Keratinocyte (primary cell): ENCODE results near the gene ADGRG1. TPM values are rescaled to one million over a fixed set of nuclear protein-coding genes. Genes with fewer than 3 reads are reported as not detected.
A peak's percentile ranks its signal among the peaks of the same experiment; 100 is the strongest.

Experiments used
- DNase-seq: peaks from one replicate; pipeline ENCODE4 v3.0.0-alpha.2; 2011; ENCODE audit warnings: low read depth, missing footprints, low spot score
- FAIRE-seq: peaks from 2 replicates; lab custom pipeline; 2011; peaks lifted over from hg19 to GRCh38; lab: Jason Lieb, UNC
- H2AFZ ChIP-seq: 2 replicates; pipeline ENCODE4 v1.6.0; 2012; ENCODE audit warnings: low read length, control low read depth, inconsistent platforms; ENCODE audit not compliant: control insufficient read depth
- H3K27ac ChIP-seq: 2 replicates; pipeline ENCODE4 v1.5.1; 2011; ENCODE audit warnings: low read length; ENCODE audit not compliant: control insufficient read depth, insufficient read depth
- H3K27me3 ChIP-seq: 3 replicates; pipeline ENCODE4 v1.6.0; 2011; ENCODE audit warnings: low read length; ENCODE audit not compliant: control insufficient read depth, insufficient read depth; ENCODE audit errors: extremely low read depth
- H3K36me3 ChIP-seq, 2 experiments: 2 replicates in 1 of 2; 3 replicates in 1 of 2; pipeline ENCODE4 v1.5.1; 2011; ENCODE audit warnings: low read length in 2 of 2, mild to moderate bottlenecking in 1 of 2; ENCODE audit not compliant: control insufficient read depth in 2 of 2, insufficient read depth in 2 of 2; ENCODE audit errors: extremely low read depth in 1 of 2
- H3K4me1 ChIP-seq: 3 replicates; pipeline ENCODE4 v1.5.1; 2011; ENCODE audit warnings: low read length; ENCODE audit not compliant: control insufficient read depth, insufficient read depth; ENCODE audit errors: extremely low read depth
- H3K4me2 ChIP-seq: 3 replicates; pipeline ENCODE4 v1.6.0; 2011; ENCODE audit warnings: low read depth, low read length; ENCODE audit not compliant: control insufficient read depth, insufficient read depth; ENCODE audit errors: extremely low read depth
- H3K4me3 ChIP-seq, 3 experiments: fragments of 200-600 bp in 1 of 3; sonication (generic) in 1 of 3; 2 replicates in 2 of 3; 3 replicates in 1 of 3; pipeline ENCODE4 v1.5.1; 2011 to 2016; ENCODE audit warnings: low read length in 3 of 3, mild to moderate bottlenecking in 3 of 3, control low read depth in 2 of 3, inconsistent platforms in 1 of 3, low read depth in 1 of 3, mixed read lengths in 1 of 3, mixed run types in 1 of 3, moderate library complexity in 1 of 3; ENCODE audit not compliant: control insufficient read depth in 2 of 3, insufficient read depth in 2 of 3; ENCODE audit errors: extremely low read depth in 1 of 3
- H3K79me2 ChIP-seq: 2 replicates; pipeline ENCODE4 v1.6.0; 2012; ENCODE audit warnings: low read length; ENCODE audit not compliant: control insufficient read depth, insufficient read depth
- H3K9ac ChIP-seq: 3 replicates; pipeline ENCODE4 v1.6.0; 2011; ENCODE audit warnings: low read length; ENCODE audit not compliant: control insufficient read depth, insufficient read depth; ENCODE audit errors: extremely low read depth
- H3K9me1 ChIP-seq: 3 replicates; pipeline ENCODE4 v1.6.0; 2011; ENCODE audit warnings: low read length; ENCODE audit not compliant: control insufficient read depth, insufficient read depth; ENCODE audit errors: extremely low read depth
- H3K9me3 ChIP-seq: 2 replicates; pipeline ENCODE4 v1.5.1; 2012; ENCODE audit warnings: low read depth, low read length; ENCODE audit not compliant: control insufficient read depth
- H4K20me1 ChIP-seq: 3 replicates; pipeline ENCODE4 v1.6.0; 2011; ENCODE audit warnings: low read length; ENCODE audit not compliant: control insufficient read depth, insufficient read depth; ENCODE audit errors: extremely low read depth
- EZH2 ChIP-seq: IDR thresholded peaks from one replicate; pipeline ENCODE4 v1.6.1; 2012; ENCODE audit warnings: inconsistent platforms, mild to moderate bottlenecking, low read length, moderate library complexity
- dilution Hi-C: fragments of 300-500 bp; cut with MboI; formaldehyde crosslinking; loops from one replicate; pipeline ENCODE4 v1.7.0; 2020; ENCODE audit warnings: low sequenced_read_pairs; ENCODE audit not compliant: extremely low pct_ligation_motif_present
- polyA plus RNA-seq, 5 experiments: library from polyadenylated mRNA; depleted of rRNA in 3 of 5; stranded (reverse) in 3 of 5; stranded (forward) in 1 of 5; unstranded in 1 of 5; fragments of >200 nt; gene quantifications; 1 replicate in 1 of 5; 2 replicates in 3 of 5; 3 replicates in 1 of 5; pipeline versions ENCODE4 v1.2.1 to v1.2.3, GENCODE V29; 2011 to 2012; ENCODE audit warnings: missing spikeins in 2 of 5, low read depth in 1 of 5, low replicate concordance in 1 of 5
- TF ChIP-seq, protein P1 (sequence below), 3 experiments: IDR thresholded peaks in 1 of 3; conservative IDR thresholded peaks in 1 of 3; optimal IDR thresholded peaks in 1 of 3; 2 replicates in 2 of 3; 3 replicates in 1 of 3; pipeline versions ENCODE3 to v1.5.1; 2011; ENCODE audit warnings: low read length in 3 of 3, mild to moderate bottlenecking in 3 of 3, moderate library complexity in 2 of 3, control low read depth in 1 of 3, inconsistent platforms in 1 of 3; ENCODE audit not compliant: insufficient read depth in 2 of 3; ENCODE audit errors: extremely low read depth in 1 of 3

Gene ADGRG1
- polyA plus RNA-seq, 1 donor (not counting 4 experiments of a cell fraction or from before 2014, with no cell fraction given): 28.4 TPM

DNA sequence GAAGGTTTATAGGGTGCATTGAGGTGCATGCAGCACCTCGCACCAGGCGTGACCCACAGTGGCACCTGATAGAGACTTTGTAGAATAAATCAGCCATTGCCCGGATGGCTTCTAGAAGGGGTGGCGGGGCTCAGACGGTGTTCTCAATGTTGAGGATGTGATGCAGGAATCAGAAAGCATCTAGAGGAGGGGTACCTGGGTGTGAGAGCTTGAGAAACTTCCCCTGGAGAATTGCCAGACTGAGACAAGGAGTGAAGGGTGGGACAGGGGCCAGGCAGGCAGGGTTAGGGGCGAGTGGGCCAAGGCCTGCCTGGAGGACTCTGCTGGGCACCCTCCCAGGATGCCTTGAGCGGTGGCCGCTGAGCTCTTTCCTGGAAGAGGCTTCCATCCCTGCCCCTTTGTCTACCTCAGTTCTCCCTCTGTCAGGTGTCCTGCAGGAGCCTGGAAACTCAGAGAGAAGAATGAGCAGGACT lies 9.3 kb upstream of the ADGRG1 start:
- TF ChIP-seq, protein P1, sequence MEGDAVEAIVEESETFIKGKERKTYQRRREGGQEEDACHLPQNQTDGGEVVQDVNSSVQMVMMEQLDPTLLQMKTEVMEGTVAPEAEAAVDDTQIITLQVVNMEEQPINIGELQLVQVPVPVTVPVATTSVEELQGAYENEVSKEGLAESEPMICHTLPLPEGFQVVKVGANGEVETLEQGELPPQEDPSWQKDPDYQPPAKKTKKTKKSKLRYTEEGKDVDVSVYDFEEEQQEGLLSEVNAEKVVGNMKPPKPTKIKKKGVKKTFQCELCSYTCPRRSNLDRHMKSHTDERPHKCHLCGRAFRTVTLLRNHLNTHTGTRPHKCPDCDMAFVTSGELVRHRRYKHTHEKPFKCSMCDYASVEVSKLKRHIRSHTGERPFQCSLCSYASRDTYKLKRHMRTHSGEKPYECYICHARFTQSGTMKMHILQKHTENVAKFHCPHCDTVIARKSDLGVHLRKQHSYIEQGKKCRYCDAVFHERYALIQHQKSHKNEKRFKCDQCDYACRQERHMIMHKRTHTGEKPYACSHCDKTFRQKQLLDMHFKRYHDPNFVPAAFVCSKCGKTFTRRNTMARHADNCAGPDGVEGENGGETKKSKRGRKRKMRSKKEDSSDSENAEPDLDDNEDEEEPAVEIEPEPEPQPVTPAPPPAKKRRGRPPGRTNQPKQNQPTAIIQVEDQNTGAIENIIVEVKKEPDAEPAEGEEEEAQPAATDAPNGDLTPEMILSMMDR (optimal IDR thresholded peaks at IDR 0.05 in 1 of 3, IDR thresholded peaks at IDR 0.05 in 1 of 3, conservative IDR thresholded peaks at IDR 0.05 in 1 of 3; ENCODE audit: extremely low read depth in 1 of 3, insufficient read depth in 2 of 3, low read length in 3 of 3): no peak
- no peak for TF ChIP-seq EZH2
- Histone ChIP-seq H3K9me1 (no peaks in the 10 kb centered on the region), H3K27me3 (no peaks in the 10 kb centered on the region), H3K4me1 (peaks cover 56% of the 10 kb centered on the region), H3K79me2 (peaks cover 31% of the 10 kb centered on the region), H3K36me3 (no peaks in the 10 kb centered on the region), H4K20me1 (no peaks in the 10 kb centered on the region), H3K4me3 (peak overlapping the region; percentile 69 to 83 (median 80)), H3K4me2 (peak overlapping the region; percentile 94), H3K9me3 (no peaks in the 10 kb centered on the region), H3K9ac (peak overlapping the region; percentile 87), H2AFZ (no peak overlapping the region), H3K27ac (peak overlapping the region; percentile 91)
- dilution Hi-C loops: no loop called here
- FAIRE-seq (no peak), DNase-seq (no peak)

DNA sequence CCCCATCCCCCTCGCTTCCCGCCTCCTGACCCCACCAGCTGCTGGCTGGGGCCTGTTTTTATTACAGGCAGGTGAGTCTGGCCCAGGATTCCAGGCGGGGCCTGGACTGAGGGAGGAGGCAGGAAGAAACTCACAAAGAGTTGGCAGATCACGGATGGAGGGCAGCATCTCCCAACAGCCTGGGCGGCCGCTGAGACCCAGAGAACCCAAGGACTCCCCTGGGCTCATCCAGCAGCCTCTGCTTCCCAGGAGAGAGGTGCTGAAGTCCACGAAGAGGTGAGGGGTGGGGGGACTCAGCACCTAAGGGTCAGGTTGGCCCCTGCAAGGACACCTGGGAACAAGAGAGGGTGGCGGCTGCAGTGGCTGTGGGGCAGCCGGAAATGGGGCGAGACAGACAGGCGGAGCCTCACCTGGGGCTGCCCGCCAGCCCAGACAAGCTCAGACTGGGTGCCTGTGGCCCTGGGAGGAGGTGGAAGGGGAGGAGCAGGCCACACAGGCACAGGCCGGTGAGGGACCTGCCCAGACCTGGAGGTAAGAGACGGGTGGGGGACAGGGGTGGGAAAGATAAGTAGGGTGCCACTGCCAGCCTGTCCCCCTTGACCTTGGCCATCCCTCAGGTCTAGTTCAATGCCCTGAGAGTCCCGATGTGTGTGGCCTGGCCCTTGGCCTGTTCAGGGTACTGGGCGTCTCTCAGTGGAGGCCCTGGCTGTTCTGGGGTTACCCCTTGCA lies 8.7 kb upstream of the ADGRG1 start:
- H3K4me1 ChIP-seq: peaks cover 61% of the 10 kb centered on the region
- no peaks in the 10 kb centered on the region for H3K9me1 ChIP-seq
- dilution Hi-C loops: no loop called here
- peak overlapping the region; percentile 91 for H3K27ac ChIP-seq
- DNase-seq: peak; percentile 81
- peak; percentile 46 for FAIRE-seq
- no peak for TF ChIP-seq EZH2
- TF ChIP-seq, protein P1 (optimal IDR thresholded peaks at IDR 0.05 in 1 of 3, IDR thresholded peaks at IDR 0.05 in 1 of 3, conservative IDR thresholded peaks at IDR 0.05 in 1 of 3; ENCODE audit: extremely low read depth in 1 of 3, insufficient read depth in 2 of 3, low read length in 3 of 3): no peak
- H3K4me2 ChIP-seq: peak overlapping the region; percentile 94
- peak overlapping the region; percentile 79 for H2AFZ ChIP-seq
- H3K4me3 ChIP-seq: peak overlapping the region; percentile 69 to 83 (median 80)
- peaks cover 35% of the 10 kb centered on the region for H3K79me2 ChIP-seq
- H4K20me1 ChIP-seq: no peaks in the 10 kb centered on the region
- H3K36me3 ChIP-seq: no peaks in the 10 kb centered on the region
- no peaks in the 10 kb centered on the region for H3K27me3 ChIP-seq
- H3K9ac ChIP-seq: peak overlapping the region; percentile 87
- H3K9me3 ChIP-seq: no peaks in the 10 kb centered on the region
